IPS DF 6.9 (cell line): ENCODE data around the gene KIF26A.

ENCODE experiments used
- DNase-seq: peaks from one replicate; pipeline ENCODE4 v3.0.0-alpha.2; 2013; ENCODE audit warnings: low read depth, low spot score
- H3K27ac ChIP-seq: one replicate; pipeline ENCODE4 v1.5.1; 2013; ENCODE audit warnings: low read length, control low read depth
- H3K27me3 ChIP-seq: 2 replicates; pipeline ENCODE4 v1.6.1; 2013; ENCODE audit warnings: mild to moderate bottlenecking, low read length; ENCODE audit not compliant: control insufficient read depth, insufficient read depth
- H3K36me3 ChIP-seq: 2 replicates; pipeline ENCODE4 v1.6.1; 2013; ENCODE audit warnings: low read length; ENCODE audit not compliant: control insufficient read depth, insufficient read depth
- H3K4me1 ChIP-seq: 2 replicates; pipeline ENCODE4 v1.6.1; 2013; ENCODE audit warnings: low read length; ENCODE audit not compliant: control insufficient read depth, insufficient read depth
- H3K4me3 ChIP-seq: 2 replicates; pipeline ENCODE4 v1.5.1; 2013; ENCODE audit warnings: mild to moderate bottlenecking, low read length
- H3K9me3 ChIP-seq: 2 replicates; pipeline ENCODE4 v1.6.1; 2013; ENCODE audit warnings: low read length, inconsistent platforms; ENCODE audit not compliant: control insufficient read depth, insufficient read depth
- WGBS: extraction: QIAGEN DNeasy Blood & Tissue Kit; methylation state at CpG from one replicate; pipeline ENCODE4 v1.1.7; 2013; ENCODE audit warnings: mixed read lengths, missing lambda C conversion rate; ENCODE audit not compliant: insufficient read length, insufficient coverage; 5-methylcytosine and 5-hydroxymethylcytosine counted together

Gene KIF26A

GRCh38 chr14:104102282-104102914 is 36.0 kb upstream of the KIF26A start:
- no peaks in the 10 kb centered on the region for H3K36me3 ChIP-seq
- no peak overlapping the region for H3K4me3 ChIP-seq
- WGBS = no CpG with 5 or more reads among the region's 16 CpGs
- no peak for DNase-seq
- no peaks in the 10 kb centered on the region for H3K27me3 ChIP-seq
- no peaks in the 10 kb centered on the region for H3K4me1 ChIP-seq
- no peaks in the 10 kb centered on the region for H3K9me3 ChIP-seq
- no peak overlapping the region for H3K27ac ChIP-seq

DNA sequence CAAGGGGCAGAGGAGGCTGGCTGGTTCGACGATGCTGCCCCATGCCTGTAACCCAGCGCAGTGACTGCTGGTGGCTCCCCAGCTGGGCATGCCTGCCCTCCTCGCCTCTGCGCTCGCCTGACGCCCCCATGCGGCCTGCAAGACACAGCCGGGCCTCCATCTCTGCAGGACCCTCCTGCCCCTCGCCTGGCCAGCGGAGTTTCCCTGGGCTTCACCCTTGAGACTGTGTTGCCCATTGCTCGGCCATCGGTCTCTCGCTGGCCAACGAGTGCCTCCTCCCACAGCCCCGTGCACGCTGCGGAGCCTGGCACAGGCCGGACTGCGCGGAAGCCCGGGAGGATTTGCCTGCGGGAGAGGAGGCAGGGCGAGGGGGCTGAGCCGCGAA is 35.3 kb upstream of the KIF26A start:
- H3K27ac ChIP-seq = no peak overlapping the region
- no peak overlapping the region for H3K4me3 ChIP-seq
- WGBS = no CpG with 5 or more reads among the region's 26 CpGs
- H3K36me3 ChIP-seq = no peaks in the 10 kb centered on the region
- no peaks in the 10 kb centered on the region for H3K4me1 ChIP-seq
- no peak for DNase-seq
- no peaks in the 10 kb centered on the region for H3K27me3 ChIP-seq
- H3K9me3 ChIP-seq = no peaks in the 10 kb centered on the region

DNA sequence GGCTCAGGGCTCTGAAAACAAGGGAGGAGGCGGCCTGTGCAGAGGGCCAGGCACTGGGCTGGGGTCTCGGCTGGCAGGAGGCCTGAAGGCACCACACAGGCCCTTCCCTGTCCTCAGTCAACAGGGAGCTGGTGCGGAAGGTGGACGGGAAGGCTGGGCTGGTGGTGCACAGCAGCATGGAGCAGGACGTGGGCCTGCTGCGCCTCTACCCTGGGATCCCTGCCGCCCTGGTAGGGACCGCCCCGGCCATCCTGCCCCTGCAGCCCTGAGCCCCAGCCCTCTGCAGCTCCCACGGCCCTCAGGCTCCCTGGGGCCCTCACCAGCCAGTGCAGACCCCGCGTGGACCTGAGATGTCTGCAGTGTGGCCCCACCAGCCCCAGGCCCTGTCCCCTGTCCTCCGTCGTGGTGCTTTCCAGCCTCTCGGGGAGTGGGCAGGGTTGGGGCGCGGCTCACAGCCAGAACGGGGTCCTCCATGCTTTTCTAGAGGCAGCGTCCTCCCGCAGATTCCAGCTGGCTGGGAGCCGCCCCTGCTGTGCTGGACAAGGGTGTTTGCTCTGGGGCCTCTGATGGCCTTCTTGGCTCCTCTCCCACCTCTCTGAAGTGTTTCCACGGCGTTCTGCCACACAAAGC is 34.8 kb upstream of the KIF26A start:
- H3K4me3 ChIP-seq = no peak overlapping the region
- H3K4me1 ChIP-seq = peaks cover 2% of the 10 kb centered on the region; the same call in 1 of the 2 replicates
- no peaks in the 10 kb centered on the region for H3K9me3 ChIP-seq
- no peak for DNase-seq
- no peaks in the 10 kb centered on the region for H3K27me3 ChIP-seq
- no peaks in the 10 kb centered on the region for H3K36me3 ChIP-seq
- H3K27ac ChIP-seq = no peak overlapping the region
- WGBS = no CpG with 5 or more reads among the region's 23 CpGs

DNA sequence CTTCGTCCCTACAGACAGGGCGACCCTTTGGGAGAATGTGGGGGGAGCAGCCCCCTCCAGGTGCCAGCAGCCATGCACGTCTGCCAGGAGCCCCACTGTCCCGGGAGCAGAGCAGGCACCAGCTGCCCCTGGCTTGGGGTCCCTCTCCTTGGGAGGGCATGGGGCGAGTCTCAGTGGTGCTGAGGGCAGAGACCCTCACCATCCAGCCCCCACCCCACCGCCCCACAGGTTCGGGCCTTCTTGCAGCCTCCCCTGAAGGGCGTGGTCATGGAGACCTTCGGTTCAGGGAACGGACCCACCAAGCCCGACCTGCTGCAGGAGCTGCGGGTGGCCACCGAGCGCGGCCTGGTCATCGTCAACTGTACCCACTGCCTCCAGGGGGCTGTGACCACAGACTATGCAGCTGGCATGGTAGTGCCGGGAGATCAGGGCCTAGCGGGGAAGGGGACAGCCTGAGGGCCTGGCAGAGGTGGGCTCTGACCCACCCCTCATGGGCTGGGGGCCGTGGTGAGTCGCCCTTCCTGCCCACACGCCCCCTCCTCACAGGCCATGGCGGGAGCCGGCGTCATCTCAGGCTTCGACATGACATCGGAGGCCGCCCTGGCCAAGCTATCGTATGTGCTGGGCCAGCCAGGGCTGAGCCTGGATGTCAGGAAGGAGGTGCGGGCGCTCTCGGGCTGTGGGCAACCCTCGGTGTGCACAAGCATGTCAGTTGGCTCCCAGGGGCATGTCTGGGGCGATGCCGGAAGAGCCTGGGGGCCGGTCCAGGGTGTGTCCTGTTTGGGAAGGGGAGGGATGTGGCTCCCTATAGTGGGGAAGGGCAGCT is 34.1 kb upstream of the KIF26A start:
- no peak for DNase-seq
- H3K27ac ChIP-seq = no peak overlapping the region
- peaks cover 5% of the 10 kb centered on the region; the same call in 1 of the 2 replicates for H3K4me1 ChIP-seq
- H3K36me3 ChIP-seq = no peaks in the 10 kb centered on the region
- H3K4me3 ChIP-seq = no peak overlapping the region
- no peaks in the 10 kb centered on the region for H3K27me3 ChIP-seq
- no peaks in the 10 kb centered on the region for H3K9me3 ChIP-seq
- no CpG with 5 or more reads among the region's 35 CpGs for WGBS

GRCh38 chr14:104105071-104105821 is 33.1 kb upstream of the KIF26A start:
- H3K4me3 ChIP-seq = no peak overlapping the region
- no CpG with 5 or more reads among the region's 27 CpGs for WGBS
- no peaks in the 10 kb centered on the region for H3K9me3 ChIP-seq
- DNase-seq = no peak
- no peak overlapping the region for H3K27ac ChIP-seq
- peaks cover 5% of the 10 kb centered on the region; the same call in 1 of the 2 replicates for H3K4me1 ChIP-seq
- no peaks in the 10 kb centered on the region; the same call in 1 of the 2 replicates for H3K36me3 ChIP-seq
- no peaks in the 10 kb centered on the region for H3K27me3 ChIP-seq

DNA sequence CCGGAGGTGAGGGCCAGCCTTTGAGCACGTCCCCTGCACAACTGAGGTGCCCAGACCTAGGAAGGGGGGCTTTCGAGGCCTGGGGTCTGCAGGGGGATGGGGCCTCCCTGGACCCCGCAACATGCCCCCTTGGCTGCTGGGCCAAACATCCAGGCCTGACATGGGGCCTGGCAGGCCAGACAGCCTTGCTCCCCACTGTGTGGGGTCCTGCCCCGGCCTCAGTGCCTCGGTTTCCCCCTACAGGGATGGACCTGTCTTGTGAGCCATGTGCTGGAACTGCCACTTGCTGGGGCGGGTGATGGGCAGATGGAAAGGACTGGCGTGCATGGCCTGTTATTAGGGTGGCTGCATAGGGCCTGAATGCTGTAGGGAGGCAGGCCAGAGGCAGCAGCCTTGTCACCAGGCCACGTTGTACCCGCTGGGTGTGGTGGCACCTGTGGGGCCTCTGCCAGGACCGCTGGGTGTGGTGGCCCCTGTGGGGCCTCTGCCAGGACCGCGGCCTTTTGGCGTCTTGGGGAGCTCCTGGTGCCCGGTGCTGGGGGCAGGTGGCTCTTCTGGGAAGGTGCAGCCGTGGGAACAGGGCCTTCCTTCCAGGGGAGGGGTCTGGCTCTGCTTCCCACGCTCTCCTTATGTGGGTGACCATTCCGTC is 32.4 kb upstream of the KIF26A start:
- WGBS = no CpG with 5 or more reads among the region's 18 CpGs
- Histone ChIP-seq H3K27ac (no peak overlapping the region), H3K4me1 (peaks cover 5% of the 10 kb centered on the region; the same call in 1 of the 2 replicates), H3K27me3 (no peaks in the 10 kb centered on the region), H3K4me3 (no peak overlapping the region), H3K36me3 (no peaks in the 10 kb centered on the region; the same call in 1 of the 2 replicates), H3K9me3 (no peaks in the 10 kb centered on the region)
- DNase-seq = no peak

GRCh38 chr14:104106471-104106991 is 31.9 kb upstream of the KIF26A start:
- Histone ChIP-seq H3K36me3 (no peaks in the 10 kb centered on the region; the same call in 1 of the 2 replicates), H3K4me3 (no peak overlapping the region), H3K27me3 (no peaks in the 10 kb centered on the region), H3K27ac (no peak overlapping the region), H3K9me3 (no peaks in the 10 kb centered on the region), H3K4me1 (peaks cover 5% of the 10 kb centered on the region; the same call in 1 of the 2 replicates)
- WGBS = no CpG with 5 or more reads among the region's 20 CpGs
- DNase-seq = no peak

DNA sequence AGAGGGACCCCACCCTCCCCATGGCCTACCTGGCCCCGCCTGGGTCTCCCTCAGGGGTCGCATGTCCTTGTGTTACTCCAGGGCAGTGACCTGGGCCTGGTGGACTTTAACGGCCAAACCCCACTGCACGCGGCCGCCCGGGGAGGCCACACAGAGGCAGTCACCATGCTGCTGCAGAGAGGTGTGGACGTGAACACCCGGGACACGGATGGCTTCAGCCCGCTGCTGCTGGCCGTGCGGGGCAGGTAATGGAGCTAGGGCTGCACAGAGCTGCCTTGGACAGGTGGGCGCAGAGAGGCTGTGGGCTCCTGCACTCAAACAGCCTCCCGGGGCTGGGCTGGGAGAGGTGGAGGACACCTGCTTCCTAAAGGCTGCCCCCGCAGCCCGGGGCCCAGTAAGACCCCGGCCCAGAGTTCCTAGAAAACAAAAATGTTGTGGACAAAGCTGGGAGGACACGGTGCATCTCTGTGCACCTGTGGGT is 31.2 kb upstream of the KIF26A start:
- Histone ChIP-seq H3K27ac (no peak overlapping the region), H3K27me3 (no peaks in the 10 kb centered on the region), H3K9me3 (no peaks in the 10 kb centered on the region), H3K4me1 (peaks cover 5% of the 10 kb centered on the region; the same call in 1 of the 2 replicates), H3K36me3 (no peaks in the 10 kb centered on the region; the same call in 1 of the 2 replicates), H3K4me3 (no peak overlapping the region)
- no CpG with 5 or more reads among the region's 19 CpGs for WGBS
- DNase-seq = no peak

DNA sequence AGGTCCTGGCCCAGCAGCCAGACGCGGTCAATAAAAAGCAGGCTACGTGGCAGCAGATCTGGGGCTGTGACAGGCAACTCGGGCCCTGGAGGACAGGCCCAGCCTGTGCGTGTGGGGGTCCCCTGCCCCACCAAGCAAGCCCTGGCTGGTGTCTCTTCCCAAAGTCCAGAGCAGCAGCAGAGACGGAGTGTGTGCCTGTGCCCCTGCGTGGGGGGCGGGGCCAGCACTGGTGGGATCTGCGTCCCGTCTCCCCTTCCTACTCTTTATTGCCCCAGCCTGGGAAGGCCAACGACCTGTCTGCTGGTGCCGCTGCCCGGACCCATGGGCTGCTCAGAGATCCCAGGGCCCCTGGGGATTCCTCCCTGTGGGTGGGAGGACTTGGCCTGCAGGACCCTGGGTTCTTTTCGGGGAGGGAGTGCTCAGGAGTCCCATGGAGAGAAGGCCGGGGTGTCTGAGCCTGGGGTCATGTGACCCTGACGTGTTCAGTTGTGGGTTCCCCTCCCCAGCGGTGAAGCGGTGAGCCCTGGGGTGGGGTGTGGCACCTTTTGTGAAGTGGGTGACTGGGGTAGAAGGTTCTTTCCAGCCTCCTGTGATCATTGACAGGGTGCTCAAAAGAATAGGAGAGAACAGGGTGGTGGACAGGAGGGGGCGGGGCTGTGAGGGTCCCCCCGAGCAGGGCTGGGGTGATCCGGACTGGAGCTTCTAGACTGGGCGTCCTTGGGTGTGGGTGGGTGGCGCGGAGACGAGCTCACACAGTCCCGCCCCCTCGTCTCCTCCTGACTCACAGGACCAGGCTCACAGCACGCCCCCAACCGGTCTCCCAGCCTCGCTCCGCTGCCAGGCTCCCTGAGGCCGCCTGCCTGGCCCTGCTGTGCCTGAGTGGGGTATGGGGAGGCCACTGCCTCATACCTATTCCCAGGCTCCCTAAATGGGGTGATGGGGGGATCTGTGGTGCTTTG is 30.5 kb upstream of the KIF26A start:
- no CpG with 5 or more reads among the region's 32 CpGs for WGBS
- H3K27ac ChIP-seq = no peak overlapping the region
- no peaks in the 10 kb centered on the region; the same call in 1 of the 2 replicates for H3K36me3 ChIP-seq
- H3K27me3 ChIP-seq = no peaks in the 10 kb centered on the region
- H3K4me1 ChIP-seq = peaks cover 5% of the 10 kb centered on the region; the same call in 1 of the 2 replicates
- no peaks in the 10 kb centered on the region for H3K9me3 ChIP-seq
- H3K4me3 ChIP-seq = no peak overlapping the region
- no peak for DNase-seq
